HG03139 (cell line): Measurements from ENCODE around the gene ARFGEF3.
"Not testable (repeated sequence)": the region's sequence is repeated elsewhere in the genome, so short reads cannot be mapped to it uniquely, and the experiment has no call there.

Source experiments
- ATAC-seq: cut with Tn5 transposase; IDR thresholded peaks from one replicate; pipeline ENCODE4 v1.9.1; 2021; ENCODE audit not compliant: unreplicated experiment

Gene ARFGEF3

GRCh38 chr6:138161338-138162110 is at the start of gene ARFGEF3:
ARFGEF3 (plus strand) TSS chr6:138161939; CDS start chr6:138162087, 148 bp downstream.
- peak; percentile 49 for ATAC-seq

GRCh38 chr6:138113588-138114210 is 48.0 kb upstream of the ARFGEF3 start:
- no peak for ATAC-seq

- no peak for ATAC-seq
Observed at GRCh38 chr6:138115201-138115600, 46.5 kb upstream of the ARFGEF3 start.

GRCh38 chr6:138115877-138116660 is 45.7 kb upstream of the ARFGEF3 start:
- peak; percentile 70 for ATAC-seq

GRCh38 chr6:138116661-138116999 is 45.1 kb upstream of the ARFGEF3 start:
- ATAC-seq, result no peak

- no peak for ATAC-seq
Observed at GRCh38 chr6:138117376-138117914, 44.3 kb upstream of the ARFGEF3 start.

GRCh38 chr6:138119229-138119628 is 42.5 kb upstream of the ARFGEF3 start:
- not testable (repeated sequence) for ATAC-seq

- no peak for ATAC-seq
Observed at GRCh38 chr6:138119976-138120375, 41.8 kb upstream of the ARFGEF3 start.

- no peak for ATAC-seq
Observed at GRCh38 chr6:138124096-138124495, 37.6 kb upstream of the ARFGEF3 start.

GRCh38 chr6:138128096-138128495 is 33.6 kb upstream of the ARFGEF3 start:
- no peak for ATAC-seq

GRCh38 chr6:138129190-138129589 is 32.5 kb upstream of the ARFGEF3 start:
- ATAC-seq, result no peak

GRCh38 chr6:138142806-138143205 is 18.9 kb upstream of the ARFGEF3 start:
- ATAC-seq, result no peak

- ATAC-seq, result peak; percentile 73
Observed at GRCh38 chr6:138145402-138145801, 16.3 kb upstream of the ARFGEF3 start.

- no peak for ATAC-seq
Observed at GRCh38 chr6:138146544-138146943, 15.2 kb upstream of the ARFGEF3 start.

- ATAC-seq, result no peak
Observed at GRCh38 chr6:138155443-138155842, 6.3 kb upstream of the ARFGEF3 start.

GRCh38 chr6:138157986-138158638 is 3.6 kb upstream of the ARFGEF3 start:
- ATAC-seq, result no peak

- ATAC-seq, result no peak
Observed at GRCh38 chr6:138159246-138159645, 2.5 kb upstream of the ARFGEF3 start.

- no peak for ATAC-seq
Observed at GRCh38 chr6:138160329-138161087, 1.2 kb upstream of the ARFGEF3 start.

- ATAC-seq, result no peak
Observed at GRCh38 chr6:138161088-138161337, 726 bp upstream of the ARFGEF3 start.

GRCh38 chr6:138162111-138162954 is 594 bp downstream of the ARFGEF3 start:
- peak; percentile 24 for ATAC-seq
